Body of pancreas (tissue), 4 donors: ENCODE measurements around the gene ARHGDIG.
"Not testable (repeated sequence)": the region's sequence is repeated elsewhere in the genome, so short reads cannot be mapped to it uniquely, and the experiment has no call there.

Source experiments
- POLR2A ChIP-seq, 3 donors: fragments of 450-650 bp; IDR thresholded peaks; one replicate each; pipeline ENCODE4 v1.6.1; 2016; ENCODE audit warnings: antibody characterized with exemption in 3 of 3, mild to moderate bottlenecking in 2 of 3
- TF ChIP-seq, protein P1 (sequence below), 7 experiments: fragments of 450-650 bp in 4 of 7; fragments of 200-600 bp in 3 of 7; sonication (generic) in 3 of 7; IDR thresholded peaks; one replicate each; pipeline ENCODE4 v1.5.1; 2016 to 2019; ENCODE audit warnings: antibody characterized with exemption in 7 of 7

DNA sequence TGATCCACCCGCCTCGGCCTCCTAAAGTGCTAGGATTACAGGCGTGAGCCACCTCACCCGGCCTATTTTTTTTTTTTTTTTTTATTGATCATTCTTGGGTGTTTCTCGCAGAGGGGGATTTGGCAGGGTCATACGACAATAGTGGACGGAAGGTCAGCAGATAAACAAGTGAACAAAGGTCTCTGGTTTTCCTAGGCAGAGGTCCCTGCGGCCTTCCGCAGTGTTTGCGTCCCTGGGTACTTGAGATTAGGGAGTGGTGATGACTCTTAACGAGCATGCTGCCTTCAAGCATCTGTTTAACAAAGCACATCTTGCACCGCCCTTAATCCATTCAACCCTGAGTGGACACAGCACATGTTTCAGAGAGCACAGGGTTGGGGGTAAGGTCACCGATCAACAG is 22.3 kb upstream of the ARHGDIG start:
- TF ChIP-seq, protein P1, sequence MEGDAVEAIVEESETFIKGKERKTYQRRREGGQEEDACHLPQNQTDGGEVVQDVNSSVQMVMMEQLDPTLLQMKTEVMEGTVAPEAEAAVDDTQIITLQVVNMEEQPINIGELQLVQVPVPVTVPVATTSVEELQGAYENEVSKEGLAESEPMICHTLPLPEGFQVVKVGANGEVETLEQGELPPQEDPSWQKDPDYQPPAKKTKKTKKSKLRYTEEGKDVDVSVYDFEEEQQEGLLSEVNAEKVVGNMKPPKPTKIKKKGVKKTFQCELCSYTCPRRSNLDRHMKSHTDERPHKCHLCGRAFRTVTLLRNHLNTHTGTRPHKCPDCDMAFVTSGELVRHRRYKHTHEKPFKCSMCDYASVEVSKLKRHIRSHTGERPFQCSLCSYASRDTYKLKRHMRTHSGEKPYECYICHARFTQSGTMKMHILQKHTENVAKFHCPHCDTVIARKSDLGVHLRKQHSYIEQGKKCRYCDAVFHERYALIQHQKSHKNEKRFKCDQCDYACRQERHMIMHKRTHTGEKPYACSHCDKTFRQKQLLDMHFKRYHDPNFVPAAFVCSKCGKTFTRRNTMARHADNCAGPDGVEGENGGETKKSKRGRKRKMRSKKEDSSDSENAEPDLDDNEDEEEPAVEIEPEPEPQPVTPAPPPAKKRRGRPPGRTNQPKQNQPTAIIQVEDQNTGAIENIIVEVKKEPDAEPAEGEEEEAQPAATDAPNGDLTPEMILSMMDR (IDR thresholded peaks at IDR 0.05), result not testable (repeated sequence)
- not testable (repeated sequence) for TF ChIP-seq POLR2A (IDR thresholded peaks at IDR 0.05)
